Cardiac muscle cell (in vitro differentiated cells and primary cell): ENCODE data around the gene SEC63. TPM values are rescaled to one million over a fixed set of nuclear protein-coding genes. Genes with fewer than 3 reads are reported as not detected.
A peak's percentile ranks its signal among the peaks of the same experiment; 100 is the strongest.
"Not testable (repeated sequence)": the region's sequence is repeated elsewhere in the genome, so short reads cannot be mapped to it uniquely, and the experiment has no call there.

Experiments used
- DNase-seq, 2 donors: peaks; one replicate each; pipeline versions ENCODE4 v3.0.0 to v3.0.0-alpha.2; 2010 to 2017; ENCODE audit warnings: low read depth in 1 of 2, low spot score in 1 of 2
- H3K27ac ChIP-seq: fragments of 200-600 bp; sonication (generic); 2 replicates; pipeline ENCODE4 v1.5.1; 2016
- H3K27me3 ChIP-seq: fragments of 200-600 bp; sonication (generic); 2 replicates; pipeline ENCODE4 v1.6.0; 2016; ENCODE audit warnings: control low read depth
- H3K36me3 ChIP-seq: fragments of 200-600 bp; sonication (generic); 2 replicates; pipeline ENCODE4 v1.5.1; 2016; ENCODE audit warnings: control low read depth
- H3K4me1 ChIP-seq: fragments of 200-600 bp; sonication (generic); 2 replicates; pipeline ENCODE4 v1.8.1; 2017; ENCODE audit warnings: low read depth, mild to moderate bottlenecking, mixed run types
- H3K4me3 ChIP-seq: fragments of 200-600 bp; sonication (generic); 2 replicates; pipeline ENCODE4 v1.5.1; 2016; ENCODE audit warnings: mild to moderate bottlenecking
- H3K9me3 ChIP-seq: fragments of 200-600 bp; sonication (generic); 2 replicates; pipeline ENCODE4 v1.5.1; 2017; ENCODE audit warnings: low read depth, mild to moderate bottlenecking, control low read depth
- polyA plus RNA-seq: library from polyadenylated mRNA; unstranded; fragments of >200 nt; fragmentation: Nextera tagmentation; extraction: Ambion mirVana; gene quantifications from 2 replicates; pipeline ENCODE4 v1.2.1, GENCODE V29; 2016
- total RNA-seq: library from RNA; depleted of rRNA; stranded (reverse); fragments of >200 nt; gene quantifications from 2 replicates; pipeline ENCODE4 v1.2.3, GENCODE V29; 2016
- TF ChIP-seq, protein P1 (sequence below): IDR thresholded peaks from 2 replicates; pipeline ENCODE4 v1.5.1; 2012; ENCODE audit warnings: low read depth, mild to moderate bottlenecking, low read length

The SEC63 gene
- total and polyA plus RNA-seq, 2 experiments from 2014 or later, result 9.6 to 80.8 TPM

GRCh38 chr6:107866606-107867301 is 91.3 kb downstream of the SEC63 start:
- peaks cover 10% of the 10 kb centered on the region for H3K36me3 ChIP-seq
- no peaks in the 10 kb centered on the region for H3K27me3 ChIP-seq
- no peak overlapping the region for H3K27ac ChIP-seq
- H3K9me3 ChIP-seq, result no peaks in the 10 kb centered on the region
- H3K4me1 ChIP-seq, result no peaks in the 10 kb centered on the region
- TF ChIP-seq, protein P1, sequence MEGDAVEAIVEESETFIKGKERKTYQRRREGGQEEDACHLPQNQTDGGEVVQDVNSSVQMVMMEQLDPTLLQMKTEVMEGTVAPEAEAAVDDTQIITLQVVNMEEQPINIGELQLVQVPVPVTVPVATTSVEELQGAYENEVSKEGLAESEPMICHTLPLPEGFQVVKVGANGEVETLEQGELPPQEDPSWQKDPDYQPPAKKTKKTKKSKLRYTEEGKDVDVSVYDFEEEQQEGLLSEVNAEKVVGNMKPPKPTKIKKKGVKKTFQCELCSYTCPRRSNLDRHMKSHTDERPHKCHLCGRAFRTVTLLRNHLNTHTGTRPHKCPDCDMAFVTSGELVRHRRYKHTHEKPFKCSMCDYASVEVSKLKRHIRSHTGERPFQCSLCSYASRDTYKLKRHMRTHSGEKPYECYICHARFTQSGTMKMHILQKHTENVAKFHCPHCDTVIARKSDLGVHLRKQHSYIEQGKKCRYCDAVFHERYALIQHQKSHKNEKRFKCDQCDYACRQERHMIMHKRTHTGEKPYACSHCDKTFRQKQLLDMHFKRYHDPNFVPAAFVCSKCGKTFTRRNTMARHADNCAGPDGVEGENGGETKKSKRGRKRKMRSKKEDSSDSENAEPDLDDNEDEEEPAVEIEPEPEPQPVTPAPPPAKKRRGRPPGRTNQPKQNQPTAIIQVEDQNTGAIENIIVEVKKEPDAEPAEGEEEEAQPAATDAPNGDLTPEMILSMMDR, result peak; percentile 63
- peak; percentile 46 to 55 for DNase-seq
- no peak overlapping the region for H3K4me3 ChIP-seq

DNA sequence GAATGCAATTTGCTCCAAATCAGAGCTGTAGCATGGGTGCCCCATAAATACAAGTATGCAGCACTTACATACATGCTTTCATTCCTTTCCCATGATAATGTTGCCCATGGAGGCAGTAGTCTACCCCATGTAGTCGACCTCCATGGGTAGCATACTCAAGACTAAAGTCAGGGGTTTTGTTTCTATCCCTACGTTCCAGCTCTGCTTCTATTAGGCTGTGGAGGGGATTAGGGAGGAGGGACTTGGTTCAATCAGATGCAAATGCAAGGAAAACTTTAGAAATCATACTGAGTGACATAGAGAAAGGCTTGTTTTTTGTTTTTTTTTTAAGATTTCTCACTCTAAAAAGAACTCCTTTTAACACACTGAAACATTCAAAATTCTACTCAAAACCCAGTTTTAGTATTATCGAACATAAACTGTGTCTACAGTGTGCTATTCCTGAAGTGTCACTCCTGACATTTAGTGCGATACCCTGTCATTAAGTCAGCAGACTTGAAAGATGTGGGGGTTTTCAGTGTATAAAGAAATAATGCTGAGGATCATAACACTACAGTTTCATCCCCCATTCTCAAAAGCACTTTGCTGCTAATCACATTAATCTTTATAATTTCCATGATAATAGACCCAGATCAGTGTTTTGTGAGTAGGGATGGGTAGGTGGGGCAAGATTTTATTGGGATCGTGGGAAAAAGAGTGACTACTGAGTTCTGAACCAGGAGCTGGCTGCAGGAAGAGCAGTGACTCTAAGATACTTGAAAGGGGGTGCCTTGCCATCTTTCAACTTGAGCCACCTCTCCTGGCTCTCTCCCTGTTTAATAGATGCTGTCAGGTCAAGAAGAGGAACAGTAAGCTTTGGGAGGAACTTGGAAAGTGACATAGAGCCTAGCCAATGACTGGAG is 93.5 kb downstream of the SEC63 start:
- Histone ChIP-seq H3K27ac (no peak overlapping the region), H3K36me3 (no peaks in the 10 kb centered on the region), H3K4me1 (no peaks in the 10 kb centered on the region), H3K27me3 (no peaks in the 10 kb centered on the region), H3K4me3 (no peak overlapping the region), H3K9me3 (no peaks in the 10 kb centered on the region)
- DNase-seq, result no peak
- TF ChIP-seq, protein P1, result no peak

DNA sequence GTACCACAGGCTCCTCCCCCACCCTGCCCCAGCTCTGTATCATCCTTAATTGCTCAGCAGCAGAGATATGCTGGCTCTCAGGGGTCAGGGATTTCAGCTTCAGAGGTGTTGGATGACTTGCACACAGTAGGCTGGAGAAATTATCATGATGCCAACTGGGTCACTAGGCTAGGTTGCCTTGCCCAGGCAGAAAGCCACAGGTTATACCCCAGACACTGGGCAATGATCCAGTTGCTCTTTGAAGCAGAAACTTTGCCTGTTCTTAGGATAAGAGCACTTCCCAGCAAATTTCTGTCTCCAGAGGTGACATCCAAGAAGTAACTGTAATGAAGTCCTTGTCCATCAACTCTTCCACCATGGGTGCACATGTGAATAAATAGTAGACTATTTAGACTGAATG is 95.6 kb downstream of the SEC63 start:
- no peak for DNase-seq
- Histone ChIP-seq H3K4me1 (no peaks in the 10 kb centered on the region), H3K27me3 (no peaks in the 10 kb centered on the region), H3K36me3 (no peaks in the 10 kb centered on the region), H3K27ac (no peak overlapping the region), H3K4me3 (no peak overlapping the region), H3K9me3 (no peaks in the 10 kb centered on the region)
- TF ChIP-seq, protein P1, result no peak

DNA sequence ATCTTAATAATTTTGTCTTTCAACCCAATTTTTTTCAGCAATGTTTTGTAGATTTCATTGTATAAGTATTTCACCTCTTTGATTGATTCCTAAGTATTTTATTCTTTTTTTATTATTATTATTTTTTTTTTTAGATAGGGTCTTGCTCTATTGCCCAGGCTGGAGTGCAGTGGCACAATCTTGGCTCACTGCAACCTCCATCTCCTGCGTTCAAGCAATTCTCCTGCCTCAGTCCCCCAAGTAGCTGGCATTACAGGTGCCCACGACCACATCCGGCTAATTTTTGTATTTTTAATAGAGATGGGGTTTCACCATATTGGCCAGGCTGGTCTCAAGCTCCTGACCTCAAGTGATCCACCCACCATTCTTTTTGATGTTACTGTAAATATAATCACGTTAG is 97.0 kb downstream of the SEC63 start:
- not testable (repeated sequence) for H3K27ac ChIP-seq

GRCh38 chr6:107860144-107860543 is 97.9 kb downstream of the SEC63 start:
- H3K4me1 ChIP-seq, H3K36me3 ChIP-seq, DNase-seq, H3K27ac ChIP-seq, H3K9me3 ChIP-seq, H3K4me3 ChIP-seq, H3K27me3 ChIP-seq: not testable (repeated sequence)

More for the DNA sequence above, 97.0 kb downstream of the SEC63 start:
- DNase-seq, H3K4me3 ChIP-seq, H3K36me3 ChIP-seq, H3K27me3 ChIP-seq, H3K9me3 ChIP-seq, H3K4me1 ChIP-seq: not testable (repeated sequence)

- Histone ChIP-seq H3K9me3 (no peaks in the 10 kb centered on the region), H3K4me3 (no peak overlapping the region), H3K36me3 (no peaks in the 10 kb centered on the region), H3K27me3 (peaks cover 7% of the 10 kb centered on the region), H3K27ac (no peak overlapping the region), H3K4me1 (no peaks in the 10 kb centered on the region)
- no peak for DNase-seq
- TF ChIP-seq, protein P1, result no peak
Measured at GRCh38 chr6:107853230-107853629, 104.8 kb downstream of the SEC63 start.
